Measurements from ENCODE around the gene ATF7.
"Not testable (repeated sequence)": the region's sequence is repeated elsewhere in the genome, so short reads cannot be mapped to it uniquely, and the experiment has no call there.

ATF7 gene

DNA sequence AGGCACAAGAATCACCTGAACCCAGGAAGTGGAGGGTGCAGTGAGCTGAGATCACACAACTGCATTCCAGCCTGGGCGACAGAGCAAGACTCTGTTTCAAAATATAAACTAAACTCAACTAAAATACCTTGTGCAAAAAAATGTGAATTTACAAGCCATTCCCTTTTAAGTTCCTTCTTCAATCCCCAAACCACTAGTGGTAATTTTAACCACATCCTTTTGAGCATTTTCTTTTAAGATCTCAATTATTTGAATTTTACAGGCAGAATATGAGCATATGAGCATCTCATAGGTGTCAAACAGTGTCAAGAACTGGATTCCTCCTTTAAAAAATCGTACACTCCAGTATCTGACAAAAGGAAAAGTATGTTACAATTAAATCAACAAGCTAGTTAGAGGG lies 61.9 kb downstream of the ATF7 start:
- no peak for DNase-seq

DNA sequence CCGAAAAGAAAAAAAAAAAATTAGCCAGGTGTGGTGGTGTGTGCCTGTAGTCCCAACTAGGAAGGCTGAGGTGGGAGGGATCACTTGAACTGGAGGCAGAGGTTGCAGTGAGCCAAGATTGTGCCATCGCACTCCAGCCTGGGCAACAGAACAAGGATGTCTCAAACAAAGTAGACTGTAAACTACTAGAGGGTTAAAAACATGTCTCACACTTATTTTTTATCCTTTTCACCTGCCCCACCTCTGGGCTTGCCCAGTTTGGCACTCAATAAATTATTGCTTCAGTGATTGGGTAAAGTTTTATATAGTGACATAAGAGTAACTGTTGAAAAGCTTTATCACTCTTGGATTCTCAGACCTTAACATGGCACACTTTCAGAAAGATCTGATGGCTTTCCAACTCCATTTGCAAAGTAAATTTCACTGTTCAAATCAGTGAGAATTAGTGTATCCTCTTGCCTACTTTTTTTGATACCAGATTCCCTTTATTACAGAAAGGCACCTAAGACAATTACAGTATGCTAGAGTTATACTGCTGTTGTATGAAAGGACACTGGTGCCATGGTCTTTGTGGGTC lies 62.6 kb downstream of the ATF7 start:
- DNase-seq: no peak

DNA sequence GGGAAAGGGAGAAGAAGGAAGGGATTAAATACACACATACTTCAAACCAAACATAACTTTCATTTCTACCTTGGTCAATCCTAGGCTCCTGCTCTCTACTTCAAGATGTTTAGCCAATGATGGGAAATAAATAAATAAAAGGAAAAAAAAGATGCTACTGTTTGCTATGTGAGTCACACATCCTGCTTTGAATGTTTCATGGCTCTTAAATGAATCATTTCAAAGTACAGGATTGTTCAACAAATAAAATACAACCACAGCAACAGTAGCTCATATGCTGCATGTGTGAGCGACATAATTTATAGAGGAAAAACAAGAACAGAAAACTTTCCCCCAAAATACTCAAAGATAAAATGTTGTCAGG lies 64.6 kb downstream of the ATF7 start:
- DNase-seq: no peak

DNA sequence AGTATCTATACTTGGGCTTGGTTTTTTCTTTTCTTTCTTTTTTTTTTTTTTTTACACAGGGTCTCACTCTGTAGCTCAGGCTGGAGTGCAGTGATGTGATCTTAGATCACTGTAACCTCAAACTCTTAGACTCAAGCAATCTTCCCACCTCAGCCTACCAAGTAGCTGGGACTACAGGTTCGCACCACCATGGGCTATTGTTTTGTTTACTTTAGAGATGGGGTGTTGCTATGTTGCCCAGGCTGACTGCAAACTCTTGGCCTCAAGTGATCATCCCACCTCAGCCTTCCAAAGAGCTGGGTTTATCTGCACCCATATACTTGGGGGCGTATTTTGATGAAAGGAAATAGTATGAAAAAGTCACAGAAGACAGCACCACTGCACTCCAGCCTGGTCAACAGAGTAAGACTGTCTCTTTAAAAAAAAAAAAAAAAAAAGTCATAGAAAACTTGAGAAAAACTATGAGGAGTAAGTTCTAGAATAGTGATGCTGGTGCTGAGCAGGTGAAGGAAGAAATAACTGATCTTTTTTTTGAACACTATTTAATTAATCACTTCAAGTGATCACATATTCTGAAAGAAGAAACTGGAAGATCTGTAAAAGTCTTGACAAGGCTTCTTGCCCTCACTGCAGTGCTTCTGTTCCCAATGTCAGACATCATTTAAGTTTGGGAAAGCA lies 65.1 kb downstream of the ATF7 start:
- DNase-seq: no peak

DNA sequence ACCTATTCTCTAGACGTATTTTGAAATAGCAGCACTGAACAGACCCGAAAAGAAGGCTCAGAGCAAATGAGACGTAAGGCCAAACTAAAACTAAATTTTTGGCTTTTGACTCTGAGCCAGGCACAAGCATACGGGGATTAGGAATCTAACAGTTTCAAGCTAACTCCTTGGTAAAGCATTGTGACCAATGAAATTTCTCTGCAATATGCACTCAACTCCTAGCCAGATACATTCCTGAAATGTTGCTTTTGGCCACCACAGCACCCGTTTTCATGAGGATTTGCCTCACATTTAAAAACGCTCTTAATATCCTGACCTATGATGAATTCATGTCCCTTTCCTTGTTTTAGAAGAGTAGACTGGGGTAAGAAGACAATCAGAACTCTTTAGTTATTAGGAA lies 65.8 kb downstream of the ATF7 start:
- no peak for DNase-seq

DNA sequence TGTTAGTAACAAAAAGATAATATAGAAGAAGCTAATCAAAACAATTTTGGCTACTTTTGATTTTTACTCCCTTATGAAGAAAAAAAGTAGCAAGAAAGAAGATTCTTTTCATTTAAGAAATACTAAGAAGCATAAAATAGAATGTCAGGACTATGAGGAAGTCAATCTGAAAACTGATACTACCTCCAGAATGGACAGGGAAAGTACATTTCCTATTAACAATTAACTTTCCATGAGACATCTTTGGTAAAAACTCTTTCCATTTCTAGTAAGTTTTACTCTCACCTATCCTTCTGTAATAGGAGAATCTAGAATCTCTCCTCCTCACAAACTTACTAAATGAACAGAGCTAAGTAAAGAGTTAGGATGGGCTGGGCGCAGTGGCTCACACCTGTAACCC lies 67.6 kb downstream of the ATF7 start:
- no peak for DNase-seq

DNA sequence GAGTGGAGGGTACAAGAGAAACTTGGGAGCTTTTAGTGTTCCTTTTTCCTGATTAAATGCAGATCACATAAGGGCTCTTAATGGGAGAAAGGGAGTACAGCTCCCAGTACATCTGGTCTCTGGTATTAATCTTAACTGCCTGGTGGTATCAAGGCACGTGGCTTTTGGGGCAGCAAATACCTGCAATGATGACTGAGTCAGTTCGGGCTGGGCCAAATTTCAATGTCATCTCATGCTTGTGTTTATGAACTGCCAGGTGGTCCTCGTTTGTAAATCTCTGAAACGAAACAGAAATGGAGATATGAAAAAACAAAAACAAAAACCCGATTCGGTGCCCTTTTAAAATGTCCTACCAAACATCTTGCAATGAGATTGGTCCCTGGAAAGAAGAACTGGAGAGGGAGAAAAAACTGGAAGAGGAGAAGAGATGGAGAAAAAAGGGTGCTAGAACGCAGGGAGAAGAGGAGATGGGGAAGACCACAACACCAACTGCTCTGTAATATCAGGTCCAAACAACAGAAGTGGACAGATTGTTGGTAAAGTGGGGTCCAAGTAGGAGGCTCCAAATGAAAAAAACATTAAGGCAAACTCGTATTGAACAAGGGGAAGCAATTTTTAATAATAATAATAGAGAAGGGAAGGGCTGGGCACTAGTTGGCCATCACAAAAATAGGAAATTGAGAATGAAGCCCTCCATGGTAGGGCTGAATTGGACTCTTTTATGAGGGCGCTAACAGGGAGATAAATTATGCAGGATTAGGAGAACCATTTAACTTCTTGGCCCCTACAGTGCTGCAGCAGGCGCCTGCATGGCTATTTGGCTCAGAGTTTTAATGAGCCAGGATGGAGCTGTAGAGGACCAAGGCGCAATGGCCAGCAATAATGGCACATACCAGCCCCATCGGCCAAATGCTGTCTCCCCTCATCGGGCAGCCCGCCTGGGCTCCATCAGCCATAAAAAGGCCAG lies 73.5 kb downstream of the ATF7 start:
- no peak for DNase-seq

DNA sequence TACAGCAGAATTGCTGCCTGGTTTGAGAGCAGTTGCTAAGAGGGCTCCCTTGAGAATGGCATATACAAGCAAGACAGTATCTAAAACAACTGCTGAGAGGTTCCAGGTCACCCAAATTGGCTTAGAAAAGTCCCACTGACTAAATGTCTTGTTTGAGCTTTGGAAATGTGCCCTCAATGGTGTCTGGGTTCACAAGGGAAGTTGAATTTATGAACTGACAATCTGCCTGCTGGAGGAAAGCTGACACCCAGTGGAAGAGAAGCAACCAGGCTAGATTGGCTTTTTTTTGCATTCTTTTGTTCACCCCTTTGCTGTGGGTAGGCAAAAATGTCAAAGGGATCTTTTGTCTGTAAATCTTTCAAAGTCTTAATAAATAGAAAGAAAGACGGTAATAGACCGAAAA lies 74.3 kb downstream of the ATF7 start:
- no peak for DNase-seq

DNA sequence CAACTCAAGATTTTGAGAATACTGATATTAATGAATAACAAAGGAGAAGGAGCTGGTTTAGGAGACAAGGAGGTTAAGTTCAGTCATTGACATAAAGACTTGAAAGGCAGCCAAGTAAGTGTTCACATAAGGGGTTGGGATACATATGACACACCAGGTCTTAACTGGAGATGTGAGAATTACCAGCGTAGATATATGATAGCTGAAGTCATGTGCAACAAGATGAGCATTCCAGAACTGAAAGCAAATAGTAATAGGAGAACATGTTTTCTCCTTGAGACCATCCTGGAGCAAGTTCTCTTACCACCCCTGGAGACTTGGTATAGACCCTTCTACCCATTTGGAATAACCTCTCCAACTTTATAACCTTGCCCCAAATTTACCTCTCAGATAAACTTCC lies 75.6 kb downstream of the ATF7 start:
- DNase-seq: no peak

DNA sequence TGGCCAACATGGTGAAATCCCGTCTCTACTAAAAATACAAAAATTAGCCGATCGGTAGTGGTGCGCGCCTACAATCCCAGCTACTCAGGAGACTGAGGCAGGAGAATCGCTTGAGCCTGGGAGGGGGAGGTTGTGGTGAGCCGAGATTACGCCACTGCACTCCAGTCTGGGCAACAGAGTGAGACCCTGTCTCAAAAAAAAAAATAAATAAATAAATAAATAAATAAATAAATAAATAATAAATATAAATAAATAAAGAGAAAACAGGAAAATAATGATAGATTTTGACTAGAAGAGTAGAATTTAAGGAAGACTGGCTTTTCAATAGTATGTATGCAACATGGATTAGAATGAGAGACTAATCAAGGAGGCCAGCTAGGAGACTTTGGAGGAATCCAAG lies 76.1 kb downstream of the ATF7 start:
- not testable (repeated sequence) for DNase-seq

DNA sequence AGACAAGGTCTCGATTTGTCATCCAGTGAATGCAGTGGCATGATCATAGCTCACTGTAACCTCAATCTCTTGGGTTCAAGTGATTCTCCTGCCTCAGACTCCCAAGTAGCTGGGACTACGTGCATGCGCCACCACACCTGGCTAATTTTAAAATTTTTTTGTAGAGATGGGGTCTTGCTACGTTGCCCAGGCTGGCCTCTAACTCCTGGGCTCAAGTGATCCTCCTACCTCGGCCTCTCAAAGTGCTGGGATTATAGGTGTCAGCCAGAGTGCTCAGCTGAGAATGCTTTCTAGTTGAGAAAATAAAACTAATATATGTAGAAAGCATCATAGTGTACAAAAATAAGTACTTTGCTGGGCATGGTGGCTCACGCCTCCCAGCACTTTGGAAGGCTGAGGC lies 77.8 kb downstream of the ATF7 start:
- DNase-seq: not testable (repeated sequence)

DNA sequence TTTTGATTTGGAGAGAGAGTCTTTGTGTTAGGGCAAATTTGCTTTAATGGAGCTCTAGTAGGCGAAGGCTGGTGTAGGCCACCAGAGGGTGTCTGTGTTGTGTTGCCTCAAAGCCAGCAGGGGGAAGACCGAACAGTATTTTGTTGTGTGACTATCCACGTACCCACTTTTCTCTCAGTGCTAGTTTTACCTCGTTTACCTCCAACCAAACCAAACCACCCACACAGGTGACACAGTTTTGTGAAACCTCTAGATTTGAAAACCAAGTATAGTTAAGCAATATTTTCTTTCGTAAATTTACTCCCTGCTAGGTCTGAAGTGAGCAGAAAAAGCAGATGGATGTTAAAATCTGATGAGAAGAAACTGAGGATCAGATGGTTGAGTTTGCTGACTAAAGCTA lies 82.6 kb downstream of the ATF7 start:
- peak; percentile 54 for DNase-seq

DNA sequence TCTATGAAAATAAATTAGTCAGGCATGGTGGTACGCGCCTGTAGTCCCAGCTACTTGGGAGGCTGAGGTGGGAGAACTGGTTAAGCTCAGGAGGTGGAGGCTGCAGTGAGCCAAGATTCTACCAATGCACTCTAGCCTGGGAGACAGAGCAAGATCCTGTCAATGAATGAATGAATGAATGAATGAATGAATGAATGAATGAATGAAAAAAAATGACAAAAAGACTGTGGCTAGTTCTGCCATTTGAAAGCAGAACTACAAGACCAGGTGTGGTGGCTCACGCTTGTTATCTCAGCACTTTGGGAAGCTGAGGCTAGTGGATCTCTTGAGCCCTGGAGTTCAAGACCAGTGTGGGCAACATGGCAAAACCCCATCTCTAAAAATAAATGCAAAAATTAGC lies 86.7 kb downstream of the ATF7 start:
- DNase-seq: no peak

DNA sequence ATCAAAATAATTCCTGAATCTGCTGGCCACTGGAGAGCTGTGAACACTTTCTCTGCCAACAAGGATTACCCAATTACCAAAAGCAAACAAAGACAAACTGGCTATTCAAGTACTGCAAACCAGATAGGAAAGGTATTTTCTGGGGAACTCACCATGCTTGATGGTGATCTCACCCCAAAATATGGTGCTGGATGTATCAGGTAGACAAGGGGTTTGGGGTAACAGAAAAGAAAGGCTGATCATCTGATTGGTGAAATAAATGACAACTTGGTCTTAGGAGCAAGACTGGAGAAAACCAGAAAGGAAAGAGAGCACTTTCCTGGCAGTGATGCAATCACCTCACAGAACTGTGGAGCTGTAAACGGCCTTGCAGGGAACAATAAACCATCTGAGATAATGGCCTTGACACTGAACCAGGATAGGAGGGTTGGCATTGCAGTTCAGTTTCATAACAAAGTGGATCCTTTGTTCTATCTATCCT lies 87.9 kb downstream of the ATF7 start:
- no peak for DNase-seq

DNA sequence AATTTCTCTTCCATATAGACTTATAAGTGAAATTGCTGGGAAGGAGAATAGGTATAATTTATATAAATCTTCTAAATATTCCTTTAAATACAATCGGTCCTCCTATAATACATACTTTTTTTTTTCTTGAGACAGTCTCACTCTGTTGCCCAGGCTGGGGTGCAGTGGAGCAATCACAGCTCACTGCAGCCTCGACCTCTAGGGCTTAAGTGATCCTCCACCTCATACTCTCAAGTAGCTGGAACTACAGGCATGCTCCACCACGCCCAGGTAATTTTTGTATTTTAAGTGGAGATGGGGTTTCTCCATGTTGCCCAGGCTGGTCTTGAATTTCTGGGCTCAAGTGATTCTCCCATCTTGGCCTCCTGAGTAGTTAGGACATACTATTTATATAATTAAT lies 89.2 kb downstream of the ATF7 start:
- DNase-seq: no peak

DNA sequence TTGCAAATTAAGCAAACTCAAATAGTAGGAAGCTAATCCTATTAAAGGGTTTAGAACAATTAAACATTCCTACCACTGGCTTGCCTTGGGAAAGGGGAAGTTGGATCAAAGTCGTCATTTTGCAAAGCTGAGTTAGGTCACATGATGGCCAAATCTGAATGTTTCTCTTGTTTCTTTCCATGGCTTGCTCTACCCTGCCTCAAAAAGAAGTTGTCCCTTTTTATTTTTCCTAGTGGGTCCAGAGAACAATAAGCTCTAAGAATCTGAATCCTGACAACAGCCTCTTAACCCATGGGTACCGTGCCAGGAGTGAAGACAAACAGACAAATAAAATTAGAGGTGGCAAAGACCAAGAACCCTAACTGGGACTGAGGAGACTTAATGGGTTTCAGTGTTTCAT lies 92.7 kb downstream of the ATF7 start:
- DNase-seq: no peak

DNA sequence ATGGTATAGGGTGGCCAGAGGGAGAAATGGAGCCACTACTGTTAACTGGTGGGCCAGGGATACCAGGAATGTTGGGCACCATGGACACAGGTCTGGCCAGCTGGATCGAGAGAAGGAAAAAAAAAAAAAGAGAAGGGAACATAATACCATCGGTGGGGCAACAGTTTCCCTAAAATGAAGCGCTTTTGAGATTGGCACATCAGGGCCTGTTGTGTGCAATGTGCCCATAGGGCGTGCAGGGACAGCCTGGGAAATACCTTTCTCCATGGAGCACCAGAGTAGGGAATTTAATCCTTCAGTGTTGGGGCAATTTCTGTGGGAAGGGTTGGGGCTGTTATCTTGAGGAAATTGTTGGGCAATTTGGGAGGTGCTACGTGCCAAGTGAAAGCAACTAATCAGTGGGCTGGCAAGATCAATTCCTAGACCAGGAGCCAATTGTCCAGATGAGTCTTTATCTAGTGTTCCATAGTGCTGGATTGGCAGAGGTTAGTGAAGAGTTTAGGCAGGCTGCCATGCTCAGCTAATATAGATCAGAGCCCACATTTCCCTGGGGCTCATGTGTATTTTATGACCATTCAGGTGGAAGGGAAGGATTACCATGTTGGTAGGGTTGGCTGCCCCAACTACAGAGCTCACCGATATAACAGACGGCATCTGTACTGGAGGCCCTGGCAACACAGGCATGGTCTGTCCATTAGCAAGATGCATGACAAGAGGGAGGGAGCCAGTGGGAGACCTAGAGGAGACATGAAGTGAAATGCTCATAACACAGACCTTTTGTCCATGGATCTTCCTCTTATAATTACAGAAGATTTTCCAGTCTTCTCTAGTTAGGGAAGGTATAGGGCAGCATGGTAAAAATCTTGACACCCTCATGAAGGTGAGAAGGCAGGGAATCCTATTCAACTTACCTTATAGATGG lies 93.4 kb downstream of the ATF7 start:
- DNase-seq: no peak

DNA sequence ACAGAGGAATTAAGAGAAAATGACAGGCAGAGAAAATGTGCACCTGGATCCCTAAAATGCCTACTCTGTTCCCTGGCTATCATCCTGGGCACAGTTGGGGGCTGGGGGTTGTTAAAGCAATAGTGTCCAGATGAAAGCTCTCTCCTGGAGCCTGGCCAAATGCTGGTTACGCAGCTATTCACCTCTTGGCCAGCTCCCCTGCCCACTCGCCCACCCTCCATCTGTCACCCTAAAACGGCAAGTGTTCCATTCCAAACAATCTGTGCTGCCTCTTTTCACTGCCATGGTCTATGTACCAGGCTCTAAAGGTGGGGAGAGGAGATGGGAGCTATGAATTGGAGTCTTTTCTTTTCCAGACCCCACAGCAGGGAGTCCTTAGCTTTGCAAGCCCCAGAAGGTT lies 94.2 kb downstream of the ATF7 start:
- no peak for DNase-seq

DNA sequence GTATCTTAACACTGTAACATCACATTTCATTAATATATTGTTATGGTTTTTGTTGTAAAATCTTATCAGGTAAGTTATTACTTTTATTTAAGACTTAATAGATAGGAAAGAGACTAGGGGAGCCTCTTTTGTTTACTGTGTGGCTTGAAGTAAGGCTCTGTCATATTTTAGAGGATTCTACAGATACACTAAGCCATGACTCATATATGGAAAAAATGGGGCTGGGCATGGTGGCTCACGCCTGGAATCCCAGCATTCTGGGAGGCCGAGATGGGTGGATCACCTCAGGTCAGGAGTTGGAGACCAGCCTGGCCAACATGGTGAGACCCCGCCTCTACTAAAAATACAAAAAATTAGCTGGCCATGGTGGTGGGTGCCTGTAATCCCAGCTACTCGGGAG lies 95.3 kb downstream of the ATF7 start:
- no peak for DNase-seq

DNA sequence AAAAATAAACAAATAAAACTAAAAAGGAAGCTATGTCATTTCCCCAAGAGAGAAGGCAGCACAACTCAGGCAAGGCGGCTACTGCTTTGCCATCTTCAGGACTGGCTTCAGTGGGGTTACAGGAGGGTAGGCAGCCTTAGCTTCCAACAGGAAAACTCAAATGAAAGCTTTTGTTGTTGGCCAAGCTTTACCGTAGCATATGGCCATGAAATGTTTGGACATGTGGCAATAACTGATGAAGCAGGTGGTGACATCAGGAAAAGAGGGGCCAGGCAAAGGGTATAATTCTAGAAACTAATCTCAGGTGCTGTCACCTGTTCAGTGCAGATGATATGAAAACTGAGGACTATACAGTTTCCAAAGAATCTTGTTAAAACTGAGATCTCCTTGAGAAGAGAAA lies 96.1 kb downstream of the ATF7 start:
- DNase-seq: no peak

DNA sequence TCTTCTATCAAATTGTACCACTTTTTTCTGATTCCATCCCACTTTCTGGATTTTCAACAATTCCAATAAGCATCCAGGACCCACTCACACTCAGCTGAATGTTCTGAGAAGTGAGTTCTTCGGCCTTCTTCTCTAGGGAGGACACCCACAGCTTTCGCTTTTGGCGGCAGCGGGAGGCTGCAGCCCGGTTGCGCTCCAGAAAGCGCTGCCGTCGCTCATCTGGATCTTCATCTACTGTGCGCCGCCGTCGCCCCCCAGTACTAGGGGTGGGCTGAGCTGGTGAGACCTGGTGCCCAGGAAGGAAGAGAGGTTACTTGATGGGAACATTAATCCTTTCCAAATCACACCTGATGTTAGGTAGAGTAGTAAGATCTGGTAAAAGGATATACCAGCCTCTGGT lies 101.7 kb downstream of the ATF7 start:
- DNase-seq: no peak

DNA sequence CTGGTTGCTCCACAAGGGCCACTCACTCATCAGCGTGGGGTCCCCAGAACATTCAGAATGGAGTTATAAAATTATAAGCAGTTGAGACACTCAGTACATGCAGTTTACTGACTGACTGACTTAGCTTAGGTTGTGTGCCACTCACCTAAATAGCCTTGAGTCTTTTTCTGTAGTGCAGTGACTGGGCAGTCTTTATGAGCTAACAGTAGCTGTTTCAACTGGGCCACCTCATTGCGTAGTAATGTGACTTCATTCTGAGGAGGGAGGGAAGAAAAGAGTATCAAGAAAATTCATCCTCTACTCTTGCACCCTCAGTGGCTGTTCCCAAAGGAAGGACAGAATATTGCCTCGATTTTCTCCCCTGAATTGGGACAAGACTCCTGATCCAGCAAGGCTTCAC lies 103.1 kb downstream of the ATF7 start:
- no peak for DNase-seq

DNA sequence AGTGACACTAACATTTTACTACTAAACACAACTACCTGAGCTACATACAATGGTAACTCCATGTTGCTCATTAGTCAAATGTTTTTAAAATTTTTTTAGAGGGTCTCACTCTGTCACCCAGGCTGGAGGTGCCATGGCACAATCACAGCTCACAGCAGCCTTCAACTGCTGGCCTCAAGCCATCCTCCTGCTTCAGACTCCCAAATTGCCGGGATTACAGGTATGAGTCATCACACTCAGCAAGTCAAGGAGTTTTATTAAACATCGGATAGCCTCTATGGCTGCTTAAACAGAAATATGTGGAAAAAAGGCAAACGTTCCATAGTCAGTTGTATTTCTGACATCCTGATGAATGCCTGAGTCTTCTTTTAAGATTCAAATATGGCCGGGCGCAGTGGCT lies 107.8 kb downstream of the ATF7 start:
- DNase-seq: no peak

All from CD4-positive, alpha-beta T cell treated with Interferon gamma for 1 hour (primary cell).